Measurements from ENCODE around the gene ULK4.

DNA sequence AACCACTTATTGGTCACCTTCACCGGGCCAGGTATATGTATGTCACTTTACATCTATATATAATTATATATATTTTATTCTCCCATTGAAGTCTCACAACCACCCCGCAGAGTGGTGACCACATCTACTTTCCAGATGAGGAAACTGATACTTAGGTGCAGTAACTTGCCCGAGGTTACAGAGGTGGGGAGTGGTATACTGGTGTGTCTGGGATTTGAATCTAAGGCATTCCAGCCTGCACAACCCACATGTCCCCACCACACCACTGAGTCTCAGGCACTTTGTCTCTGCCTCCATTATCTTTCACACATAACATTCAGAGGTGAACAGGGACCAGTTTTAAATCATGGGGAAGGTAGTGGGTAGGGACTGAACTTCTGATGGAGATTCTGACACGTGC lies 501.2 kb downstream of the ULK4 start:
- no peak for TF ChIP-seq POLR2A (IDR thresholded peaks at IDR 0.05; ENCODE audit: borderline replicate concordance, extremely low read depth, insufficient read depth, insufficient read length)
- TF ChIP-seq, protein P1, sequence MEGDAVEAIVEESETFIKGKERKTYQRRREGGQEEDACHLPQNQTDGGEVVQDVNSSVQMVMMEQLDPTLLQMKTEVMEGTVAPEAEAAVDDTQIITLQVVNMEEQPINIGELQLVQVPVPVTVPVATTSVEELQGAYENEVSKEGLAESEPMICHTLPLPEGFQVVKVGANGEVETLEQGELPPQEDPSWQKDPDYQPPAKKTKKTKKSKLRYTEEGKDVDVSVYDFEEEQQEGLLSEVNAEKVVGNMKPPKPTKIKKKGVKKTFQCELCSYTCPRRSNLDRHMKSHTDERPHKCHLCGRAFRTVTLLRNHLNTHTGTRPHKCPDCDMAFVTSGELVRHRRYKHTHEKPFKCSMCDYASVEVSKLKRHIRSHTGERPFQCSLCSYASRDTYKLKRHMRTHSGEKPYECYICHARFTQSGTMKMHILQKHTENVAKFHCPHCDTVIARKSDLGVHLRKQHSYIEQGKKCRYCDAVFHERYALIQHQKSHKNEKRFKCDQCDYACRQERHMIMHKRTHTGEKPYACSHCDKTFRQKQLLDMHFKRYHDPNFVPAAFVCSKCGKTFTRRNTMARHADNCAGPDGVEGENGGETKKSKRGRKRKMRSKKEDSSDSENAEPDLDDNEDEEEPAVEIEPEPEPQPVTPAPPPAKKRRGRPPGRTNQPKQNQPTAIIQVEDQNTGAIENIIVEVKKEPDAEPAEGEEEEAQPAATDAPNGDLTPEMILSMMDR (IDR thresholded peaks at IDR 0.05 in 2 of 3, conservative IDR thresholded peaks at IDR 0.05 in 1 of 3; ENCODE audit: borderline replicate concordance in 1 of 3, insufficient read depth in 1 of 3, low read depth in 2 of 3, low read length in 2 of 3) = no peak
- TF ChIP-seq YY1 (IDR thresholded peaks at IDR 0.05; ENCODE audit: extremely low read depth, insufficient replicate concordance, low read depth, low read length) = no peak
- no peak for TF ChIP-seq EZH2 (IDR thresholded peaks at IDR 0.05)
- TF ChIP-seq MAX (IDR thresholded peaks at IDR 0.05) = no peak
- no peak for TF ChIP-seq POLR2AphosphoS5 (IDR thresholded peaks at IDR 0.05; ENCODE audit: low read depth, low read length)
- no peak for TF ChIP-seq ZNF274 (IDR thresholded peaks at IDR 0.05; ENCODE audit: low read depth, low read length)
- no peak for TF ChIP-seq JUND (IDR thresholded peaks at IDR 0.05)
- TF ChIP-seq REST (IDR thresholded peaks at IDR 0.05; ENCODE audit: low read depth) = no peak
- TF ChIP-seq ATF3 (IDR thresholded peaks at IDR 0.05) = no peak
- no peak for TF ChIP-seq CEBPB (IDR thresholded peaks at IDR 0.05; ENCODE audit: low read depth)
